Right renal pelvis (tissue), 4 donors: ENCODE data around the gene POLRMT. TPM values are rescaled to one million over a fixed set of nuclear protein-coding genes. Genes with fewer than 3 reads are reported as not detected.
"Not testable (repeated sequence)": the region's sequence is repeated elsewhere in the genome, so short reads cannot be mapped to it uniquely, and the experiment has no call there.

Experiments used
- DNase-seq, 4 donors: peaks; one replicate each; pipeline ENCODE4 v3.0.0-alpha.2; 2013; ENCODE audit warnings: low read depth in 4 of 4, low spot score in 3 of 4, missing footprints in 1 of 4
- polyA plus RNA-seq, 4 donors: library from polyadenylated mRNA; unstranded; fragments of 120-200 nt; gene quantifications; one replicate each; pipeline ENCODE4 v1.2.1, GENCODE V29; 2013; ENCODE audit not compliant: insufficient read length in 4 of 4

POLRMT gene
- polyA plus RNA-seq, 4 donors: 52.8 to 71.6 (median 57.0) TPM

- no peak for DNase-seq
These were observed 17.2 kb downstream of the POLRMT start for GRCh38 chr19:616062-616700.

DNA sequence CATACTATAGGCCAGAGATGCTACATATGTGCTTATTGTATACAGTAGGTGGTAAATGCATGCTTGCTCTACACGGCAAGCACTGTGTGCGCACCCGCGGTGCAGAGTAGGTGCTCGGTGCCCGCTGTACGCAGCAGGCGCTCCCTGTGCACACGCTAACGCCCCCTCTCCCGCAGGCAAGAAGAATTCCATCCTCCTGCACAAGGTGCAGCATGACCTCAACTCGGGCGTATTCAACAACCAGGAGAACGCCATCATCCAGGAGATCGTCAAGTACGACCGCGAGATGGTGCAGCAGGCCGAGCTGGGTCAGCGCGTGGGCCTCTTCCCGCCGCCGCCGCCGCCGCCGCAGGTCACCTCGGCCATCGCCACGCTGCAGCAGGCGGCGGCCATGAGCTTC lies 17.7 kb downstream of the POLRMT start:
- no peak for DNase-seq

- no peak for DNase-seq
These were observed 19.4 kb downstream of the POLRMT start for GRCh38 chr19:613732-614567.

- DNase-seq: no peak
These were observed 20.4 kb downstream of the POLRMT start for GRCh38 chr19:612941-613340.

DNA sequence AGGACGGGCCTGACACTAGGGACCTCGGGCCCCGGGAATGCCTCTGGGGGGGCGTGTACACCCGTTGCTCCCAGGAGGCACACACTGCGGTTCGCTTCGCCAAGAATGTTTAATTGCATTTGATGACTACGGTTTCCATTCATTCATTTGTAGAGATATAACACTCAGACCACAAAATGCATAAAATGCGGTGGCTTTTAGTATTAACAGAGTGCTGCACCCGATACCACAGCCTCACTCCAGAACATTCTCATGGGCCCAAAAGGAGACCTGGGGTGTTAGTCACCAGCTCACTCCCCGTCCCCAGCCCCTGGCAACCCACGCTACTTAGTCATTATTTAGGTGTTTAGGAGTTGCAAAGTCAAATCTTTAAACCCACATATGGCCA lies 21.9 kb downstream of the POLRMT start:
- no peak for DNase-seq

DNA sequence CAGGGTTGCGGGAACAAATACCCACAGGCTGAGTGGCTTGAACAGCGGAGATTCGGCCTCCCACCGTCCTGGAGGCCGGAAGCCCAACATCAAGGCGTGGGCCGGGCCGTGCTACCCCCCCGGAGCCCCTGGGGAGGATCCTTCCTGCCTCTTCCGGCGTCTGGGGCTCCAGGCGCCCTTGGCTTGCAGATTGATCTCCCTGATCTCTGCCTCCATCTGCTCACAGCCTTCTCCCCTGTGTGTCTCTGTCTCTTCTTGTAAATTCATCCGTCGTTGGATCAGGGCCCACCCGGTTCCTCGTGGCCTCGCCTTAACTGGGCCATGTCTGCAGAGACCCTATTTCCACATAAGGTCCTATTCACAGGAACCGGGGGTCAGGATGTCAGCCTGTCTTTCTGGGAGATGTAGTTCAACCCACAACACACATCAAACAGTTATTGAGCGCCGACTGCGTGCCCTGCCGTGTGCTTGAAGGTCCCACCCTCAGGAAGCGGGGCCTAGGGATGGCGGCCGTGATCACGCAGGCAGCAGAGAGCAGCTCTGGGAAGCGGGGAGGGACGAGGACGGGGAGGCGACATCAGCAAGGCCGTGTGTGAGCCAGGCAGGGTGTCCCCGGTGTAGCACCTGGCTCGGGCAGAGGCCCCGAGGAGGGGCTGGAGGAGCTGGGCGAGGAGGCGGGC lies 22.4 kb downstream of the POLRMT start:
- DNase-seq: no peak

DNA sequence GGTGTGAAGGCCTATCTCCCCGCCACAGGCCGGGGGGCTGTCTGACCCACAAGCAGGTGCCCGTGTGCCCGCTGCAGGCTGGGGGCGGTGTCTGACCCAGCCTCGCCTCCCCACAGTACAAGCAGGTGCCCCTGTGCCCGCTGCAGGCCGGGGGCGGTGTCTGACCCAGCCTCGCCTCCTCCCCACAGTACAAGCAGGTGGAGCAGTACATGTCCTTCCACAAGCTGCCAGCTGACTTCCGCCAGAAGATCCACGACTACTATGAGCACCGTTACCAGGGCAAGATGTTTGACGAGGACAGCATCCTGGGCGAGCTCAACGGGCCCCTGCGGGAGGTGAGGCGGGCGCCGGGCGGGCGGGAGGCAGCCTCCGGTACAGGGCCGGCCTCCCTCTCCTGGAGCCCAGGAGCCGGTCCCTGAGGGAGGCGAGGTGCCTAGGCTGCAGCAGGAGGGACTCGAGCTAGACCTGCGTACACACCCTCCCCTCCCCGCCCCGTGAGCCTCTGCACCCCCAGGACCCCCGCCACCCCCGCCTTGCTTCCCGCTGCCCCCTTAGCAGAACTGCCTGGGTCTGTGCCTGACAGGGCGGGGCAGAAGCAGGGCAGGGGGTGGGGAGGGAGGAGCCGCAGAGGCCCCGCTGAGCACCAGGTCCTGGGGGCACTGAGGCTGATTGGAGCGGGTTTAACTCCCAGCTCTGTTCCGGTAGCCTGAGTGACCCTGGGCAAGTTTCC lies 23.1 kb downstream of the POLRMT start:
- no peak for DNase-seq

GRCh38 chr19:609004-609346 lies 24.4 kb downstream of the POLRMT start:
- no peak for DNase-seq

- no peak for DNase-seq
These were observed 25.0 kb downstream of the POLRMT start for GRCh38 chr19:608155-609003.

- DNase-seq: no peak
These were observed 25.8 kb downstream of the POLRMT start for GRCh38 chr19:607301-608154.

DNA sequence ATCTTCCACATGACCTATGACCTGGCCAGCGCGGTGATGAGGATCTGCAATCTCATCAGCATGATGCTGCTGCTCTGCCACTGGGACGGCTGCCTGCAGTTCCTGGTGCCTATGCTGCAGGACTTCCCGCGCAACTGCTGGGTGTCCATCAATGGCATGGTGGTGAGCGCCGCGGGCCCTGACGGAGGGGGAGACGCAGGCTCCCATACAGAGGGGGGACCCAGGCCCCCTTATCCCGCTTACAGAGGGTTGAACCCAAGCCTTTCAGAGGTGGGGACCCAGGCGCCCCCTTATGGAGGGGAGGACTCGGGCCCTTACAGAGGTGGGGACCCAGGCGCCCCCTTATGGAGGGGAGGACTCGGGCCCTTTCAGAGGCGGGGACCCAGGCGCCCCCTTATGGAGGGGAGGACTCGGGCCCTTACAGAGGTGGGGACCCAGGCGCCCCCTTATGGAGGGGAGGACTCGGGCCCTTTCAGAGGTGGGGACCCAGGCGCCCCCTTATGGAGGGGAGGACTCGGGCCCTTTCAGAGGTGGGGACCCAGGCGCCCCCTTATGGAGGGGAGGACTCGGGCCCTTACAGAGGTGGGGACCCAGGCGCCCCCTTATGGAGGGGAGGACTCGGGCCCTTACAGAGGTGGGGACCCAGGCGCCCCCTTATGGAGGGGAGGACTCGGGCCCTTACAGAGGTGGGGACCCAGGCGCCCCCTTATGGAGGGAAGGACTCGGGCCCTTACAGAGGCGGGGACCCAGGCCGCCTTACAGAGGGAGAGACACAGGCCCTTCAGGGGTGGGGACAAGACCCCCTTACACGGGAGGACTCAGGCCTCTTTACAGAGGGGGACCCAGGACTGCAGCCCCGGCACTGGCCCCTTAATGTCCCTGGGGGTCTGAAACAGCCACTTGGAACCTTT lies 28.0 kb downstream of the POLRMT start:
- not testable (repeated sequence) for DNase-seq

DNA sequence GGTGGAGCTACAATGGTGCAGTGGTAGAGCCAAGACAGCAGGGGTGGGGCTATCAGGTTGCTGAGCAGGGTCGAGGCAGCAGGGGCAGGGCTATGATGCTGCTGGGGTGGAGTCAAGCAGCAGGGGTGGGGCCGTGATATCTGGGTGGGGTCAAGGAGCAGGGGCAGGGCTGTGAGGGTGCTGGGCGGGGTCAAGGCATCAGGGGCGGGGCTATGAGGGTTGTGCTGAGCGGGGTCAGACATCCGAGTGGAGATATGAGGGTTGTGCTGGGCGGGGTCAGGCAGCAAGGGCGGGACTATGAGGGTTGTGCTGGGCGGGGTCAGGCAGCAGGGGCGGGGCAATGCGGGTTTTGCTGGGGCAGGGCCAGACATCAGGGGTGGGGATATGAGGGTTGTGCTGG lies 29.0 kb downstream of the POLRMT start:
- DNase-seq: no peak

DNA sequence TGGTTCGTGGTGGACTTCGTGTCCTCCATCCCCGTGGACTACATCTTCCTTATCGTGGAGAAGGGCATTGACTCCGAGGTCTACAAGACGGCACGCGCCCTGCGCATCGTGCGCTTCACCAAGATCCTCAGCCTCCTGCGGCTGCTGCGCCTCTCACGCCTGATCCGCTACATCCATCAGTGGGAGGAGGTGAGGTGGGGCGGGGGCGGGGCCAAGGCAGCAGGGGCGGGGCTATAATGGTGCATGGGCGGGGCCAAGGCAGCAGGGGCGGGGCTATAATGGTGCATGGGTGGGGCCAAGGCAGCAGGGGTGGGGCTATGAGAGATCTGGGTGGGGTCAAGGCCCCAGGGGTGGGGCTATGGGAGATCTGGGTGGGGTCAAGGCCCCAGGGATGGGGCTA lies 29.6 kb downstream of the POLRMT start:
- not testable (repeated sequence) for DNase-seq

DNA sequence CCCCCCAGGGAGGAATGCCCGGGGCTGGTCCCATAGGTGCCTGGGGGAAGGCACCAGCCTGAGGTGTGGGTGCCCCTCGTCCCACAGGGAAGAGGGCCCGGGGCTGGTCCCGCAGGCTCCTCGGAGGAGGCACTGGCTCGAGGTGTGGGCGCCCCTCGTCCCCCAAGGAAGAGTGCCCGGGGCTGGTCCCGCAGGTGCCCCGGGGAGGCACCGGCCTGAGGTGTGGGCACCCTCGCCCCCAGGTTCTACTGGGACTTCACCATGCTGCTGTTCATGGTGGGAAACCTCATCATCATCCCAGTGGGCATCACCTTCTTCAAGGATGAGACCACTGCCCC lies 30.1 kb downstream of the POLRMT start:
- not testable (repeated sequence) for DNase-seq

GRCh38 chr19:602391-603301 lies 30.7 kb downstream of the POLRMT start:
- no peak for DNase-seq

- DNase-seq: no peak
These were observed 31.5 kb downstream of the POLRMT start for GRCh38 chr19:601790-602189.

GRCh38 chr19:601310-601709 lies 32.0 kb downstream of the POLRMT start:
- DNase-seq: no peak
